Activated CD4-positive, CD25-positive, alpha-beta regulatory T cell treated with anti-CD3 and anti-CD28 coated beads, Interleukin-2, amount 50 U/mL, for 16 hours (primary cell): ENCODE measurements around the gene TPPP.

Experiments
- DNase-seq: peaks from one replicate; pipeline ENCODE4 v3.0.0-alpha.2; 2020; ENCODE audit warnings: low read depth, low spot score

Gene TPPP

GRCh38 chr5:677131-678101 lies 15.7 kb downstream of the TPPP start:
- no peak for DNase-seq

- DNase-seq: no peak
Observed at GRCh38 chr5:676699-677076, 16.5 kb downstream of the TPPP start.

- no peak for DNase-seq
Observed at GRCh38 chr5:675871-676698, 17.1 kb downstream of the TPPP start.

GRCh38 chr5:675111-675870 lies 17.9 kb downstream of the TPPP start:
- DNase-seq: no peak

- DNase-seq: no peak
Observed at GRCh38 chr5:674630-675011, 18.5 kb downstream of the TPPP start.

GRCh38 chr5:673831-674629 lies 19.1 kb downstream of the TPPP start:
- DNase-seq: no peak

GRCh38 chr5:673161-673830 lies 19.9 kb downstream of the TPPP start:
- DNase-seq: no peak

GRCh38 chr5:672329-673160 lies 20.6 kb downstream of the TPPP start:
- peak; percentile 52 for DNase-seq

GRCh38 chr5:671459-672328 lies 21.5 kb downstream of the TPPP start:
- peak; percentile 39 for DNase-seq

GRCh38 chr5:670396-671270 lies 22.5 kb downstream of the TPPP start:
- DNase-seq: no peak

- no peak for DNase-seq
Observed at GRCh38 chr5:669842-670395, 23.2 kb downstream of the TPPP start.

- DNase-seq: peak; percentile 19
Observed at GRCh38 chr5:669111-669841, 23.9 kb downstream of the TPPP start.

GRCh38 chr5:668283-668995 lies 24.7 kb downstream of the TPPP start:
- DNase-seq: no peak

- no peak for DNase-seq
Observed at GRCh38 chr5:666816-667498, 26.2 kb downstream of the TPPP start.

GRCh38 chr5:665956-666711 lies 27.0 kb downstream of the TPPP start:
- no peak for DNase-seq
